Activated naive CD4-positive, alpha-beta T cell (primary cell): ENCODE data around the gene ACP1.

Experiments used
- DNase-seq, 4 experiments: peaks; one replicate each; lab custom pipeline; 2025; lab: John Stamatoyannopoulos, UW

ACP1 gene

DNA sequence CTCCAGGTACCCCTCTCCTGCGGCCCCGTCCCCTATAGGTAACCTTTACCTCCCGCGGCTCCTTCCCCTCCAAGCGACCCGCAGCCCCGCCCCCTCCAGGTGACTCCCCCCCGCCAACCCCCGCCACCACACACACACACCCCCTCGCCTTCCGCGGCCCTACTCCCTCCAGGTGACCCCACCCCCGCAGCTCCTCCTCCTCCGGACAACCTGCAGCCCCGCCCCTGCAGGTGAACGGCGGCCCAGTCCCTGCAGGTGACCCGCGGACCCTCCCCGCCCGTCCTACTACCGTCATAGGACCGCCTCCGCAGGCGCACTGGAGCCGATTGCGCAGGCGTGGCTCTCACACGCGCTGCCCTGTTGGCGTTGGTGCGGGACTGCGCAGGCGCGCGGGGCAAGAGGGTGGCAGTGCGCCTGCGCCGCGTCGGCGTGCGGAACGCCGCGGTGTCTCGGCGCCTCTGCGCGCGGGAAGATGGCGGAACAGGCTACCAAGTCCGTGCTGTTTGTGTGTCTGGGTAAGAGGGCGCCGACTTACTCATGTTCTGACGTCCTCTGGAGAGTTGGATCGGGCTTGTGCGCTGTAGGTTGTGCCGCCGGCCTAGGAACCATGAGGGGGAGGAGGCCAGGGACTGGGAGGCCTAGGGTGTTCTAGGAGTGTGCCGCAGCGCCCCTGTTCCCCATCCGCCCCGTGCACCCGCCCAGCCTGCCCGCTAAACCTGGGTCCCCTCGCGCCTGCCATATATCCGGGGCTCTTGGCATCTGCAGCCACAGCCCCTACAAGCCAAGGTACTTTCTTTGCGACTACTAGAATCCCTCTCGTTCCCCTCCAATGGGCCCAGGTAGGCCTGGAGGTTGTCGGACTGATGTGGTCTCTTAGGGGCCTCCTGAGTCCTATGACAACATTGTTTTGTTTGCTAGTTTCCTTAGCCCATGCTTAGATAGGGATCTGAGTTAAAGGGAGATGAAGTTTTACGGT lies at the start of gene ACP1:
Gene ACP1, plus strand, starts transcription at position 455 of the 976 bp plus-strand sequence. Its CDS starts 18 bp downstream, at position 473.
- peak; percentile 84 to 95 (median 86) for DNase-seq

- no peak for DNase-seq
Measured at GRCh38 chr2:216068-216467, 48.7 kb upstream of the ACP1 start.

DNA sequence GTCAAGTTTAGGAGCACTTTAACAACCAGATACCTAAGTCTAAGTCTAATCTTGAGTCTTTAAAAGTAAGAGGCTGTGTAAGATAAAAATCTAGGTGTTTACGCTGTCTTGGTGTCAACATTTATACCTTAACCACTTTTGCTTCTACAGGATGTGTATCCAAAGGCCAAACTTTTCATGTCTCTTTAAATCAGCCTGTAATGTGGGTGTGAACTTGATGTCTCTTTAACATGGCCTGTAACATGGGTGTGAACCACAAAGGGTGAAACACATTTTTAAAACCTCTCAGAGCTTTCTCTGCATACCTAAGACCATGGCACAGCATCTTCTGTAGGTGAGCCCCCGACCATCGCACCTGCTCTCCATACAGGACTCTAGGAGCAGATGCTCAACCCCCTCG lies 41.3 kb upstream of the ACP1 start:
- no peak for DNase-seq

DNA sequence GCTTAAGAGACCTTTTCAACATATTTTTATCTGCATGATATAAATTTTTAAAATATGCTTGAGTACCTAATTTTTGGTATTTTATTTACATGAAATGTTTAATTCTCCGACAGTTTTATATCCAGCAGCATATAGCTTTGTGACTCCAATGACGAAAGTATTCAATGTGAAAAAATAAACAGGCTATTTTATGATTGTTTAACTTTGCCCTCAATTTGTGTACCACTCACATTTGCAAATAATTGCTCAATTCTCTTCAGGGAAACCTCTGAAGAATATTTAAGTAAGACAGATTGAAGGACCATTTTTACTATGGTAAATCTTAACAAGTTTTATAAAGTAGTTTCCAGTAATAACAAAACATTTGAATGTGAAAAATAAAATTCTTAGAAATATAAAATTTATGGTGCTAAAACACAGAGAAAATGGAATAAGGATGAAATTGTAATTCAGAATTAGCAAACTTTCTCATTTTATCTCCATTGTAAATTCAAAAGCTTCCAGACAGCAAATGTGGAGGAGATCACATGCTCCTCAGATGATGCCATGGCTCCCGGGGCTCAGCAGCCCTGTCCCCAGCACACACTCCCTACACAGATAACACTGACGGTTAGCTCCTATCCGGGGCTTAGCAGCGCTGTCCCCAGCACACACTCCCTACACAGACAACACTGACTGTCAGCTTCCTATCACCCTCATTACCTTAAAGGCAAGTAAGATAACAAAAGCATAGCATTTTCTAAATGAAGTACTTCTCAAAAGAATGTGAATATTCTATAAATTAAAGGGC lies 40.6 kb upstream of the ACP1 start:
- no peak for DNase-seq

DNA sequence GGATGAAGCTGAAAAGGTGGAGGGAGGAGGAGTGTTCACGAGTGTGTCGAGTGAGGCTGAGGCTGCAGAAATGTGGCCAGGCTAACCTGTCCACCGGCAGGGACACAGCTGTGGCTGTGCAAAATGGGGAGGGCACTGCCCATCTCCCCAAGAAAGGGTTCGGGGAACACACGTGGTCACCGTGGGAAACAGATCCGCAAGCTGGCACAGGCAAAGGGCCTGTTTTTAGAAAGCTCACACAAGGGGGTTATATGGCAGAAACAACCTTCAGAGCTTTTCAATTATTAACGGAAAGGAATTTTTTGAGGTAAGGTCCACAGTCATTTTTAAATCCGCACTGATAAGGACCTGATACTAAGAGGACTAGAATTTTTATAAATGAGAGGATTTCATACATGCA lies 36.6 kb upstream of the ACP1 start:
- DNase-seq = no peak

DNA sequence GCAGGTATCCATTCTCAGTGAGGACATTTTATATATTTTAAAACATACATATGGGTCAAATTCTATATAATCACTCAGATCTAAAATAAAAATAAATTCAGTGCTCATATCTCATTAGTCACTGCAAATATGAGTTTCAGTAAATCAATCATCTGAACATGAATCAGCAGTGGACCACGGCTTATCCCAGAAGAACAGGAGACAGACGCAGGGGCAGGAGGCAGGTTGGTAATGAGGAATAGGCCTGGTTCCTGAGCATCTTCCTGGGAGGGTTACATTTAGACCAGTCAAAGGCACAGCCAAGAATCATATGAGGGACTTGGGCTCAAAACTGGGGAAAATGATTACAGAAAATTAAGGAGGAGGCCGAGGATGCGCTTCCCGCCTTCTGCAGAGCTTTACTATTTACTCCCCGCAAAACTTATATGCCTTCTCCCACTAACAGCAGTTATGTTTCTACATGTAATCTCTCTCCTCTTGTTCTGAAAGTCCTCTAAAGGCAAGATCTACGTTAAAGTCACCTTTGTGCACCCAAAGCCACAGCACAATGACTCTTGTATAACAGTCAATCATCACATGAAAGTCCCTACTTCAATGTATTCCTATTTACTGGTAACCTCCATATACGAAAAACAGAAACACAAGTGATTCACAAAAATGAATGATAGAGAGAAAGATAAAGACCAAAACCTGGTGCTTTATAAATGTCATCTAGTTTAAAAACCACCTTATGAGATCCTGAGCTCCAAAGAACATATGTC lies 36.0 kb upstream of the ACP1 start:
- DNase-seq = no peak

- no peak for DNase-seq
Measured at GRCh38 chr2:231521-232185, 33.1 kb upstream of the ACP1 start.

DNA sequence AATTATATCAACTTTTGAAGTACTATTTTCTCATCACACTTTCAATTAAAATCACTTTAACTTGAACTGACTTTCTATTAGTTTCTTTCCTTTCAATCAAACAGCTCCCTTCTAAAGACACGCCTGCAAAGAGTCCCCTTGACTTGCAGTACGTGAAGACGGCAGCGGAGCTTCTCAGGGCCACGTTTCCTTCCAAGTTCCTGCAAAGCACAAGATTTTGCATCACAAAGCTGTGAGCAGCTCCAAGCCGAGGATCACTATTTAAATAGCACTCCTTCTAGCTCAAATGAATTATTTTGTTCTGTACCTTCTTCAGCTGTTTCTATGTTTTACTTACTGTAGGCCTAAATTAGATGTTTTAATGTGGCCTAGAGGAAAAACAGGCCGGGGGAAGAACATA lies 31.7 kb upstream of the ACP1 start:
- DNase-seq = no peak

DNA sequence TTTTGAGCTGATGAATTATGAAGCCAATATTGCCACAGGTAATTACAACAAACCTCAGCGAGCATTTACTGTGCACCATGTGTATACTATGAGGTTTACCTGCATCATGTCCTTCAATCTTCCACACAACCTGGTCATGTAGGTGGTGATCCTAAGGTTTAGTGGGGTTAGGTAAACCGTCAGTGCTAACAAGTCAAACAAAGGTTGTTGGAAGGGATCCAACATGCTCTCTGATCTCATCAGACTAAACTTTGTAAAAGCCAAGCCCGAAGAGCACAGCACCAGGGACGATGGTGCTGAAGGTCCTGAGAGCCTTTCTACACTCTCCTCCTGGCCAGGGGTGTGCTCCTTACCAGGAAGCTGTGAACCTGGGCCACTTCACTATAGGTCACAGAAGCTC lies 30.3 kb upstream of the ACP1 start:
- no peak for DNase-seq

DNA sequence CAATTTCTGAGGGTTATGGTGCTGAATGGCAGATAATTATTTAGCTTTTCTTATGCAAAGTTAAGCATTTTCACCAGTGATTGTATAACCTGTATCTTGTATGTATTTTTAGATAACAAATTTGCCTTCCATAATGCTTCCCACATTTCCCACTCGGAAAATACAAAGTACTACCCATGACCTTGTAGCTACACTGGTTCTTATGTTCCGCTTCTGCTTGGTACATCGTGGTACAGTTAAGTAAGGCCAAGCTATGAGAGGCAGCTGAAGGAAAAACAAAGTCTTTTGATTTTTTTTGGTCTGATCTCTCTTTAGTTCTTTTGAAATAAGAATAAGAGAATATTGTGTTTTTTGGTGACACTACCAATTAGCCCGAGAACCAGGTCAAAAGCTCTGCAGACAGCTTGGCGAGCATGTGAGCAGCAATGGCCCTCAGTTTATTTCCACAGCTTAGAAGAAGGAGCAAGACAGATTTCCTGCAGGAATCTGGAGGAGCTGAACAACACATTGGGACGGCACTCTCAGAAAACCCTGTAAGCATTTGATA lies 27.7 kb upstream of the ACP1 start:
- DNase-seq = no peak

GRCh38 chr2:237878-238277 lies 26.9 kb upstream of the ACP1 start:
- no peak for DNase-seq

DNA sequence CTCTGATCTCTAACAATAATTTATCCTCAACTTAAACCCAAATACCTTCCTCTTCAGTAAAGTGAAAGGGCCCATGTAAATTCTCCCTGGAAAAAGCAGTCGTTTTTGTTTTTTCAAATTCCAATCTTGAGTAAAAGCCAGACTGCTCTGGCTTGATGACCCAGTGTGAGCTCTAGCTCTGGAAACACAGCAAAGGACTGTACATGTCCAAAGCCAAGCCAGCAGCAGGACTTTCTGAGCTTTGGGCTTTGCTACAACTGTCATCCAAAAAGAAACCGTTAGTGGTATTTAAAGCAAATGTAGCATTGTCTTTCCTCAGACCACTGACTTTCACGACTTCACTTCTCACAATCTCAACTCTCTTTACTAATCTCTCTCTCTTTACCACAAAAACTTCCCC lies 26.3 kb upstream of the ACP1 start:
- no peak for DNase-seq

DNA sequence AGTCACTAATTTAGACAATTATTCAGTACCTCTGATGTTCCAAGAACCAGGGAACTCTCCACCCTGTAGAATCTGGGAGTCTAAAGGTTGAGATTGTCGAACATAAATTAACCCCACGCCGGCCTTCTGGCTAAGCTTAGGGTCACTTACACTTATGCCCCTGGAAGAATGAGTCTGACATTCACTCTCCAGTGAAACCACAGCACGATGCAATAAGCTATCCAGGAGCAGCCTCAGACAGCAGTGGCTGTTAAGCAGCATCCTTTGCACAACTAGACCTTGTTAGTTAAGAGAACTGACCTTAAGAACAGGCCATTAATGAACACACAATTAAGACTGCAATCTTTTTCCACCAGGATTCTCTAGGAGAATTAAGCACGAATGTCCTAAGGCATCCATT lies 25.9 kb upstream of the ACP1 start:
- no peak for DNase-seq

DNA sequence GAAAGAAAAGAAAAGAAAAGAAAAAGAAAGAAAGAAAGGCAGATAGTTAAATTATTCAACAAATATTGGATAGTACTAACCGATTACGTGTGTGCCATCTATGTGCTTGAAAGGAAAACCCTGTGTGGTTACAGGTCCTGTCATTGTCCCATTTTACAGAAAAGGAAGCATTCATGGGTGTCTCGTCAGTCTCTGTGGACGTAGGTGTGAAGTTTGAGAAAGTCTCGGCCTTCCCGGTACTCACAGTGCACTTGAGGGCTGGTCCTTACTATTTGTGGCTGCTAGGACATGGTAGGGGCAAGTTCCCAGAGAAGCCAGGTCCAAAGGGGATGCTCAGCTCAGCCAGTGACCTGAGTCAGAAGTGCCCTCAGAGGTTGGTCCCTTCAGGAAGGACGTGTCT lies 20.2 kb upstream of the ACP1 start:
- DNase-seq = no peak

GRCh38 chr2:246489-247144 lies 18.1 kb upstream of the ACP1 start:
- DNase-seq = no peak

DNA sequence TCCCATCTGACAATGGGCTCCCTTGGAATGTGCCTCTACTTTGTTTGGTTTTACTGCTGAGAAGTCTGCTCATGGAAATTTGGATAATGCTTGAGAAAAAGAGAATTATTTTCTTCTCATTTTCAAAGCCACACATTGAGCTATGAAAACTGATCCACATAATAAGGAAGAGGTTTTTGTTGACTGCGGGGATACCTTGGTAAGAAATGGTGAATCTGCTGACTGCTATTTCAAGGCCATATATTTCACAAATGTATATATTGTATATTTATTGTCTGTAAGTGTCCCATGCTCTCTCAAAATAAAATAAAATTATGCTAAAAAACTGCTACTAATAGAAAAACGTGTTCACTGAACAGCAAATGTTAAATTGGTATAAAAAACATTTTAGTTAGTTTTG lies 16.0 kb upstream of the ACP1 start:
- no peak for DNase-seq

DNA sequence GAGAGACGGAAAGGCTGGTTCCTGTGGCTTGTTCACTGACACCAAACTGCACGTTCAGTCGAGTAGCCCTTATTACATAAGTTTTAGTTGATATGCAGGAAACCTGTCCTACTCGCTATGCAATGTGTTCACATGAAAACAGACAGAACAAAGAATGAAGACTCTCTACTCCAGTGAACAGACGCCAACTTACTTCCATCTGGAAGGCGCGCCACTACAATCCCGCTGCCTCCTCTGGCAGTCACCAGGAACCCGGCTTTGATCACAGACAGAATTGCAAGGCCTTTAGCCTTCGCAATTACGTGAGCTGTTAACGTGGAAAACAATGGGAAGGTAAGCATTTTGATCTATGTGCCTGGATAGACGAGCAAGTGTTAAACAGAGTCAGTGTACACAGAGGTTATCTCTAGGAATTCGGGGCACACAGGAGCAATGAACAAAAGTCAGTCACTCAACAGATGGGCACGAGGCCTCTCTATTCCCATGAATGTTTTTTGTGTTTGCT lies 15.2 kb upstream of the ACP1 start:
- no peak for DNase-seq

DNA sequence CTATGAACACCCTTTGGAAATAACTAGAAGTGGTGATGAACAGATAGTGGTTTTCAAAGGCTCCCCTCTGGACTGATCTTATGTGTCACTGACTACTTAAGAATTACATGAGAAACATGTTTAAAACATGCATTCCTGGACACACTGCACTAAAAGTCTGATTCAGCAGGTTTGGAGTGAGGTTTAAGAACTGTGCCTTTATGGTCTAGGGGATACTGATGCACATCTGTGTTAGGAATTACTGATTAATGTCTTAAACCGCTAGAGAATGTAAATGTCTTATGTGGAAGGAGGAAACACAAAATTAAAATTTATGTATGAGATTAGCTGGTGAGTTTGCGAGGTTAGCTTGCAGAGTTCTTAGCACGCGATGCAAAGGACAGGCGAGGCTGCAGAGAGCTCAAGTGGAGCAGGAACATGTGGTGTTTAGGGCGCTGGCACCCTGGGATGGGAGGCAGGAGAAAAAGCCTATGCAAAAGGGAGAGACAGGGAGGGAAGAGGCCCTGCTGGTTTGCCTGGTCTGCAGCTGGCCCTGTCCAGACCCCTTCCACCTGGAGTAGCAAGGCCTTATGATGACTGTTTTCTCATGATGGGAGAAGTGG lies 12.6 kb upstream of the ACP1 start:
- no peak for DNase-seq

- DNase-seq = no peak
Measured at GRCh38 chr2:253202-253638, 11.5 kb upstream of the ACP1 start.

DNA sequence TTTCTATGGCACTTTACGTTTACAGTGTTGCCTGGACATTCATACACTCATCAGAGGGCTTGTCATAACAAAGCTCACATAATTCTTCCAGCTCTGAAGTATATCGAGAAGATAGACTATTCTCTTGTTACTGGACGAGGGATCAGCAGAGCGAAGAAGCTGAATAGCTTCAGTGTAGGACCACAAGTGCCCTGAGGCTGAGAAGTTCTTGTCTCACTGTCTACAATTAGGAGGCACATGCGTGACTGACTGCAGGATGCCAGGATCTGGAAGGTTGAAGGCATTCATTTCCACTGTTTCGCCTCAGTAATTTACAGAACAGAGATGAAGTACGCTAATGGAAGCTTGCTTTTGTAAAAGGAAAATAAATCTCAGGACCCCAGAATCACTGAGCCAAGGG lies 10.5 kb upstream of the ACP1 start:
- DNase-seq = no peak
